Measurements from ENCODE around the gene TMEM192.
"Not testable (repeated sequence)": the region's sequence is repeated elsewhere in the genome, so short reads cannot be mapped to it uniquely, and the experiment has no call there.

TMEM192 gene

GRCh38 chr4:165088366-165088765, 24.3 kb downstream of the TMEM192 start:
- no peak for DNase-seq

DNA sequence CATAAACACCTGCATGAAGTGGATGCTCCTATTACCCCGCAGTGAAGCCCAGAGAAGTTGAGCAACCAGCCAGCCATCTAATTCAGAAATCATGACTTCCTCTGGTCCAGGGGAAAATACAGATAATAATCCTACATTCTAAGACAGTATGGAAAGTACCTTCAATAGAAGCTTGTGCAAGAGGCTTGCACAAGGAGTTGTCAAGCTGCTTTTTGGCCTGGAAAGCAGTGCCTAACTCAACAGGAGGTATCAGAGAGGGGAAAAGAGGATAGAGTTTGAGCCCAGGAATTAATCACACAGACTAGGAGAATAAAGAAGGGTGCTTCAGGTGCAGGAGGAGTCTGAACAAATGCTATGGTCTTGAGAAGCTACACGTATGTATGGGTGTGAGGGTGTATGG, 26.7 kb downstream of the TMEM192 start:
- no peak for DNase-seq

GRCh38 chr4:165084787-165085186, 27.9 kb downstream of the TMEM192 start:
- DNase-seq: not testable (repeated sequence)

DNA sequence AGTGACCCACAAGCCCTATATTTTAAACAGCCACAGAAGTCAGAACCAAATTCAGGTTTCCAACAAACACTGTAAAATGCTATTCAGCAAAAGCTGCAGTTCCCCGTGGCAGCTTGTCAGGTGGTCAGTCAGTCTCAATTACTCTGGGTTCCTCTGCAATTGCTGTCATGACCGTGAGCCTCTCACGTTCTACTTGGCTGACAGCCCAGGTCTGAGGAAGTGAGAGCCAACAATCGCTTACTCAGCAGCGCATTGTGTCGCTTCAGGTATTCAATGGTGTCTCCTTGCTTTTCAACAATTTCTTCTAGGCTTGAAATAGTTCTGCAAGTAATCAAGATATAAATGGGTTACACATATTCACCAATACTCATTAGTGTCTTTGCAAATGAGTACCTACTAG, 33.2 kb downstream of the TMEM192 start:
- no peak for DNase-seq

DNA sequence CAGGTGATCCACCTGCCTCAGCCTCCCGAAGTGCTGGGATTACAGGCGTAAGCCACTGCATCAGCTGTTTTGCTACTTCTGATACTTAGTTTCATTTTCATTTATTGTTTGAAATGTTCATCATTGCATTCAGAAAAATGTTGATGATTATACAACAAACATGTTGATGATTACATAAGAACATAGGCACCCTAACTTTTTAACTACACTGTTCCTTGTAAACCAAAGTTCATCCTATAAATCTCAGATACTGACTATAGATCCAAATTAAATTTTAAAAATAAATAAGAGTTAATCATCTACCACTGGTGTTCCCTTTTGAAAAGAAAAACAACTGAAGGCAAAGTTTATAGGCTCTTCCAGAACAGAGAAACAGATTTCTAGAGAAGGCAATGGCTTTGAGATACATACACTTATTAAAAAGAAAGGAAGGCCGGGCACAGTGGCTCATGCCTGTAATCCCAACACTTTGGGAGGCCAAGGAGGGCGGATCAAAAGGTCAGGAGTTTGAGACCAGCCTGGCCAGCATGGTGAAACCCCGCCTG, 35.6 kb downstream of the TMEM192 start:
- DNase-seq: no peak

DNA sequence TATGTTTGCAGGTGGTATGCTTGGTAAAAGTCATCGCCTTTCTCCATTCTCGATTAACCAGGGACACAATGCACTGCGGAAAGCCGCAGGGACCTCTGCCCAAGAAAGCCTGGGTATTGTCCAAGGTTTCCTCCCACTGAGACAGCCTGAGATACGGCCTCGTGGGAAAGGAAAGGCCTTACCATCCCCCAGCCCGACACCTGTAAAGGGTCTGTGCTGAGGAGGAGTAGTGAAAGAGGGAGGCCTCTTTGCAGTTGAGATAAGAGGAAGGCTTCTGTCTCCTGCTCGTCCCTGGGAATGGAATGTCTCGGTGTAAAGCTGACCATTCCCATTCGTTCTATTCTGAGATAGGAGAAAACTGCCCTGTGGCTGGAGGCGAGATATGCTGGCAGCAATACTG, 39.3 kb downstream of the TMEM192 start:
- DNase-seq: not testable (repeated sequence)

GRCh38 chr4:165070560-165070959, 42.1 kb downstream of the TMEM192 start:
- DNase-seq: no peak

GRCh38 chr4:165060938-165061337, 51.7 kb downstream of the TMEM192 start:
- DNase-seq: no peak

GRCh38 chr4:165059386-165059785, 53.3 kb downstream of the TMEM192 start:
- no peak for DNase-seq

- DNase-seq: no peak
Observed at GRCh38 chr4:165058666-165059065, 54.0 kb downstream of the TMEM192 start.

DNA sequence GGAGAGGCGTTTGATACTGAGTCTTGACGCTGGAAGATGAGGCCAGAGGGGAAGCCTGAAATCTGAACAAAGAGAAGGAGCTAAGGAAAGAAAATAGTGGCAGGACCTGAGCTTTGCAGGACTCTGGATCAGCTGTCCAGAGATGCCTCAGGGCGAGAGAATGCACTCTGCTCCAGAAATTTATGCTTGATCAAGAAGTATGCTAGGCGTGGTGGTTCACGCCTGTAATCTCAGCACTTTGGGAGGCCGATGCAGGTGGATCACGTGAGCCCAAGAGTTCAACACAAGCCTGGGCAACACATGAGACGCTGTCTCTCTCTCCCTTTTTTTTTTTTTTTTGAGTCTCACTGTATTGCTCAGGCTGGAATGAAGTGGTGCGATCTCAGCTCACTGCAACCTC, 57.1 kb downstream of the TMEM192 start:
- no peak for DNase-seq

- no peak for DNase-seq
Observed at GRCh38 chr4:165053645-165054044, 59.0 kb downstream of the TMEM192 start, which contains the start of gene TRIM75. Gene TRIM75 (plus strand): TSS chr4:165053866. CDS start chr4:165059148, 5,282 bp downstream.

DNA sequence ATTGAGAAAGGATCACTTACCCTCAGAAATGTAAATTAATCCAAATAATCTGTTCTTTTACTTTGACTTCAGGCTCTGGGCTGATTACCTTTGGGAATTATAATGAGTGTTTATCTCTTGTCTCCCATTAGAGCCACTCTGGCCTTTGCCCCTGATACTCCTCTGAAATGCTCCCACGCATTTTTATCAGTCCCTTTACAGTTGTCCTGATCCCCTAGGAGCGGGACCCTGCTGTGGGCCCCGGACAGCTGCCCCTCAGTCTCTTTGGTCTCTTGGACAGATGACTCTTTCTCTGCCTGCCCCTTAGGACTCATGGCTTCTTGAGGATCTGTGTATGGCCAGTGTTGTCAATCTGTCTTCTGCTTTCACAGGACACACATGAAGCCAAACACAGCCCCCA, 60.0 kb downstream of the TMEM192 start:
- no peak for DNase-seq

DNA sequence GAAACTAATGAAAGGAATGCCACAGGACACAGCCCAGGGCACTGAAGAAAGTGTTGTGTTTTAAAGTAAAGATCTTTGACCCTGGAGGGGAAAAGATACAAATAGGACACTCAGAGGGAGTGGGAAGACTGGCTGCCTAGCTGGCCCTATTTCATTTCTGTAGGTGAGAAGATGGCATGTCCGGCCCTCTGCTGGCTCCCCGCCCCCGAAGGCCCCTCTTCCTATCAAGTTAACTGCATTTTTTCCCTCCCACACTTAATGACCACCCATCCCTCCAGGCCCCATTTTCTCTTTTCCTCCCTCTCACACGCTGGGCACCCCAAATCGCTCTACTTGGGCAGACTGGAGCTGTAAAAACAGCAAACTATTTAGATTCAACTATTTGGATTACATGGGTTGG, 64.5 kb downstream of the TMEM192 start:
- DNase-seq: no peak

- no peak for DNase-seq
Observed at GRCh38 chr4:165031436-165032211, 81.0 kb downstream of the TMEM192 start, which contains the start of gene TRIM60. Gene TRIM60 (plus strand): TSS chr4:165031999. CDS start chr4:165040073, 8,074 bp downstream.

GRCh38 chr4:165027762-165028402, 84.8 kb downstream of the TMEM192 start:
- DNase-seq: no peak

- not testable (repeated sequence) for DNase-seq
Observed at GRCh38 chr4:165025782-165026181, 86.9 kb downstream of the TMEM192 start.
